DND-41 (cell line): ENCODE data around the gene SCAPER.

ENCODE experiments used
- EZH2 ChIP-seq: IDR thresholded peaks from 3 replicates; pipeline ENCODE4 v1.6.1; 2012; ENCODE audit warnings: borderline replicate concordance, low read depth, mild to moderate bottlenecking, moderate library complexity, low read length, inconsistent platforms; ENCODE audit not compliant: severe bottlenecking
- TF ChIP-seq, protein P1 (sequence below): IDR thresholded peaks from 2 replicates; pipeline ENCODE4 v1.5.1; 2012; ENCODE audit warnings: borderline replicate concordance, low read length, moderate library complexity, mild to moderate bottlenecking; ENCODE audit not compliant: poor library complexity, severe bottlenecking; ENCODE audit errors: extremely low read depth

- TF ChIP-seq, protein P1, sequence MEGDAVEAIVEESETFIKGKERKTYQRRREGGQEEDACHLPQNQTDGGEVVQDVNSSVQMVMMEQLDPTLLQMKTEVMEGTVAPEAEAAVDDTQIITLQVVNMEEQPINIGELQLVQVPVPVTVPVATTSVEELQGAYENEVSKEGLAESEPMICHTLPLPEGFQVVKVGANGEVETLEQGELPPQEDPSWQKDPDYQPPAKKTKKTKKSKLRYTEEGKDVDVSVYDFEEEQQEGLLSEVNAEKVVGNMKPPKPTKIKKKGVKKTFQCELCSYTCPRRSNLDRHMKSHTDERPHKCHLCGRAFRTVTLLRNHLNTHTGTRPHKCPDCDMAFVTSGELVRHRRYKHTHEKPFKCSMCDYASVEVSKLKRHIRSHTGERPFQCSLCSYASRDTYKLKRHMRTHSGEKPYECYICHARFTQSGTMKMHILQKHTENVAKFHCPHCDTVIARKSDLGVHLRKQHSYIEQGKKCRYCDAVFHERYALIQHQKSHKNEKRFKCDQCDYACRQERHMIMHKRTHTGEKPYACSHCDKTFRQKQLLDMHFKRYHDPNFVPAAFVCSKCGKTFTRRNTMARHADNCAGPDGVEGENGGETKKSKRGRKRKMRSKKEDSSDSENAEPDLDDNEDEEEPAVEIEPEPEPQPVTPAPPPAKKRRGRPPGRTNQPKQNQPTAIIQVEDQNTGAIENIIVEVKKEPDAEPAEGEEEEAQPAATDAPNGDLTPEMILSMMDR = no peak
- TF ChIP-seq EZH2 = no peak
These were observed 230.3 kb downstream of the SCAPER start for GRCh38 chr15:76674883-76675282.
